ENCODE data around the gene PKN1.
A peak's percentile ranks its signal among the peaks of the same experiment; 100 is the strongest.

- TF ChIP-seq KAT7 (CRISPR knock-in tag; IDR thresholded peaks at IDR 0.05; ENCODE audit: borderline replicate concordance) (no peak), MAX (CRISPR knock-in tag; IDR thresholded peaks at IDR 0.05) (peak; percentile 93), SP1 (CRISPR knock-in tag; conservative IDR thresholded peaks at IDR 0.05) (peak; percentile 93), E2F5 (CRISPR knock-in tag; IDR thresholded peaks at IDR 0.05) (peak; percentile 39; the same call in 1 of the 2 replicates), NR2C2 (CRISPR knock-in tag; IDR thresholded peaks at IDR 0.05) (no peak), FOXJ3 (CRISPR knock-in tag; IDR thresholded peaks at IDR 0.05; ENCODE audit: borderline replicate concordance) (no peak), ZNF232 (CRISPR knock-in tag; IDR thresholded peaks at IDR 0.05) (no peak), TEAD4 (CRISPR knock-in tag; IDR thresholded peaks at IDR 0.05) (no peak), ESRRA (CRISPR knock-in tag; IDR thresholded peaks at IDR 0.05; ENCODE audit: borderline replicate concordance) (no peak)
- TF ChIP-seq, protein P1, sequence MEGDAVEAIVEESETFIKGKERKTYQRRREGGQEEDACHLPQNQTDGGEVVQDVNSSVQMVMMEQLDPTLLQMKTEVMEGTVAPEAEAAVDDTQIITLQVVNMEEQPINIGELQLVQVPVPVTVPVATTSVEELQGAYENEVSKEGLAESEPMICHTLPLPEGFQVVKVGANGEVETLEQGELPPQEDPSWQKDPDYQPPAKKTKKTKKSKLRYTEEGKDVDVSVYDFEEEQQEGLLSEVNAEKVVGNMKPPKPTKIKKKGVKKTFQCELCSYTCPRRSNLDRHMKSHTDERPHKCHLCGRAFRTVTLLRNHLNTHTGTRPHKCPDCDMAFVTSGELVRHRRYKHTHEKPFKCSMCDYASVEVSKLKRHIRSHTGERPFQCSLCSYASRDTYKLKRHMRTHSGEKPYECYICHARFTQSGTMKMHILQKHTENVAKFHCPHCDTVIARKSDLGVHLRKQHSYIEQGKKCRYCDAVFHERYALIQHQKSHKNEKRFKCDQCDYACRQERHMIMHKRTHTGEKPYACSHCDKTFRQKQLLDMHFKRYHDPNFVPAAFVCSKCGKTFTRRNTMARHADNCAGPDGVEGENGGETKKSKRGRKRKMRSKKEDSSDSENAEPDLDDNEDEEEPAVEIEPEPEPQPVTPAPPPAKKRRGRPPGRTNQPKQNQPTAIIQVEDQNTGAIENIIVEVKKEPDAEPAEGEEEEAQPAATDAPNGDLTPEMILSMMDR (IDR thresholded peaks at IDR 0.05), result no peak
- TF ChIP-seq, protein P2, sequence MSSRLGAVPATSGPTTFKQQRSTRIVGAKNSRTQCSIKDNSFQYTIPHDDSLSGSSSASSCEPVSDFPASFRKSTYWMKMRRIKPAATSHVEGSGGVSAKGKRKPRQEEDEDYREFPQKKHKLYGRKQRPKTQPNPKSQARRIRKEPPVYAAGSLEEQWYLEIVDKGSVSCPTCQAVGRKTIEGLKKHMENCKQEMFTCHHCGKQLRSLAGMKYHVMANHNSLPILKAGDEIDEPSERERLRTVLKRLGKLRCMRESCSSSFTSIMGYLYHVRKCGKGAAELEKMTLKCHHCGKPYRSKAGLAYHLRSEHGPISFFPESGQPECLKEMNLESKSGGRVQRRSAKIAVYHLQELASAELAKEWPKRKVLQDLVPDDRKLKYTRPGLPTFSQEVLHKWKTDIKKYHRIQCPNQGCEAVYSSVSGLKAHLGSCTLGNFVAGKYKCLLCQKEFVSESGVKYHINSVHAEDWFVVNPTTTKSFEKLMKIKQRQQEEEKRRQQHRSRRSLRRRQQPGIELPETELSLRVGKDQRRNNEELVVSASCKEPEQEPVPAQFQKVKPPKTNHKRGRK (CRISPR knock-in tag; IDR thresholded peaks at IDR 0.05; ENCODE audit: borderline replicate concordance), result no peak
- TF ChIP-seq, protein P3, sequence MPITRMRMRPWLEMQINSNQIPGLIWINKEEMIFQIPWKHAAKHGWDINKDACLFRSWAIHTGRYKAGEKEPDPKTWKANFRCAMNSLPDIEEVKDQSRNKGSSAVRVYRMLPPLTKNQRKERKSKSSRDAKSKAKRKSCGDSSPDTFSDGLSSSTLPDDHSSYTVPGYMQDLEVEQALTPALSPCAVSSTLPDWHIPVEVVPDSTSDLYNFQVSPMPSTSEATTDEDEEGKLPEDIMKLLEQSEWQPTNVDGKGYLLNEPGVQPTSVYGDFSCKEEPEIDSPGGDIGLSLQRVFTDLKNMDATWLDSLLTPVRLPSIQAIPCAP (CRISPR knock-in tag; IDR thresholded peaks at IDR 0.05), result no peak
- TF ChIP-seq, protein P4, sequence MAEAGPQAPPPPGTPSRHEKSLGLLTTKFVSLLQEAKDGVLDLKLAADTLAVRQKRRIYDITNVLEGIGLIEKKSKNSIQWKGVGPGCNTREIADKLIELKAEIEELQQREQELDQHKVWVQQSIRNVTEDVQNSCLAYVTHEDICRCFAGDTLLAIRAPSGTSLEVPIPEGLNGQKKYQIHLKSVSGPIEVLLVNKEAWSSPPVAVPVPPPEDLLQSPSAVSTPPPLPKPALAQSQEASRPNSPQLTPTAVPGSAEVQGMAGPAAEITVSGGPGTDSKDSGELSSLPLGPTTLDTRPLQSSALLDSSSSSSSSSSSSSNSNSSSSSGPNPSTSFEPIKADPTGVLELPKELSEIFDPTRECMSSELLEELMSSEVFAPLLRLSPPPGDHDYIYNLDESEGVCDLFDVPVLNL (CRISPR knock-in tag; IDR thresholded peaks at IDR 0.05; ENCODE audit: borderline replicate concordance, low read depth), result no peak
Observed at GRCh38 chr19:14496029-14496833, 63.1 kb downstream of the PKN1 start, which contains the start of gene GIPC1.

All from WTC11 (cell line).